CD4-positive, CD25-positive, alpha-beta regulatory T cell (primary cell): ENCODE results near the gene MLLT10. TPM values are rescaled to one million over a fixed set of nuclear protein-coding genes. Genes with fewer than 3 reads are reported as not detected.

Source experiments
- ATAC-seq, 2 donors: fragments of 150-1000 bp; cut with Tn5 transposase; one replicate each; pipeline ENCODE4 v1.10.0; 2021; ENCODE audit warnings: low read depth in 2 of 2, moderate number of reproducible peaks in 2 of 2, moderate library complexity in 1 of 2
- DNase-seq, 3 donors: peaks; one replicate each; pipeline versions ENCODE4 v3.0.0 to v3.0.0-alpha.2; 2012 to 2022; ENCODE audit warnings: mixed read lengths in 1 of 3
- H3K27ac ChIP-seq: one replicate; pipeline ENCODE4 v1.7.0; 2013; ENCODE audit warnings: mild to moderate bottlenecking, low read length; ENCODE audit not compliant: insufficient read depth, poor library complexity, severe bottlenecking
- H3K27me3 ChIP-seq: one replicate; pipeline ENCODE4 v1.7.0; 2013; ENCODE audit warnings: low read length; ENCODE audit not compliant: control insufficient read depth, insufficient read depth
- H3K36me3 ChIP-seq: one replicate; pipeline ENCODE4 v1.7.0; 2013; ENCODE audit warnings: mild to moderate bottlenecking, low read length, moderate library complexity; ENCODE audit not compliant: control insufficient read depth, insufficient read depth
- H3K4me1 ChIP-seq: 2 replicates; pipeline ENCODE4 v1.7.0; 2013; ENCODE audit warnings: mild to moderate bottlenecking, low read length; ENCODE audit not compliant: insufficient read depth, control insufficient read depth, poor library complexity, severe bottlenecking
- H3K4me3 ChIP-seq: one replicate; pipeline ENCODE4 v1.7.0; 2013; ENCODE audit warnings: low read depth, mild to moderate bottlenecking, low read length, moderate library complexity
- H3K9me3 ChIP-seq, 2 experiments: 1 replicate in 1 of 2; 2 replicates in 1 of 2; pipeline ENCODE4 v1.7.0; 2013; ENCODE audit warnings: low read length in 2 of 2, mild to moderate bottlenecking in 1 of 2, moderate library complexity in 1 of 2; ENCODE audit not compliant: control insufficient read depth in 2 of 2
- H3K27ac Mint-ChIP-seq, 3 donors: one replicate each; pipeline ENCODE4 v1.8.0; 2020 to 2022; ENCODE audit warnings: mild to moderate bottlenecking in 3 of 3, mixed read lengths in 3 of 3, moderate library complexity in 2 of 3
- H3K27me3 Mint-ChIP-seq: one replicate; pipeline ENCODE4 v1.8.0; 2022; ENCODE audit warnings: mild to moderate bottlenecking, mixed read lengths
- H3K36me3 Mint-ChIP-seq: one replicate; pipeline ENCODE4 v1.8.0; 2020; ENCODE audit warnings: mixed read lengths
- H3K4me1 Mint-ChIP-seq, 4 donors: one replicate each; pipeline ENCODE4 v1.8.0; 2020 to 2022; ENCODE audit warnings: mixed read lengths in 4 of 4, mild to moderate bottlenecking in 1 of 4
- H3K4me3 Mint-ChIP-seq, 4 donors: one replicate each; pipeline ENCODE4 v1.8.0; 2020 to 2022; ENCODE audit warnings: mild to moderate bottlenecking in 4 of 4, mixed read lengths in 4 of 4, moderate library complexity in 3 of 4
- H3K9me3 Mint-ChIP-seq, 7 donors: one replicate each; pipeline ENCODE4 v1.8.0; 2020 to 2022; ENCODE audit warnings: mixed read lengths in 7 of 7, mild to moderate bottlenecking in 3 of 7, moderate library complexity in 2 of 7
- polyA plus RNA-seq, 4 donors: library from polyadenylated mRNA; unstranded; fragments of 300-500 nt; fragmentation: Illumina TruSeq; gene quantifications; one replicate each; pipeline ENCODE4 v1.2.3, GENCODE V29; 2021
- total RNA-seq: library from RNA; stranded (reverse); gene quantifications from one replicate; pipeline ENCODE4 v1.2.3, GENCODE V29; 2022

The MLLT10 gene
- total and polyA plus RNA-seq, 5 donors from 2014 or later, result 5.8 to 81.9 (median 8.1) TPM

GRCh38 chr10:21769041-21769440 is 235.0 kb downstream of the MLLT10 start:
- H3K27me3 ChIP-seq, result no peaks in the 10 kb centered on the region
- ATAC-seq, result no peak
- no peaks in the 10 kb centered on the region for H3K36me3 ChIP-seq
- Mint-ChIP-seq H3K27ac (no peak overlapping the region), H3K36me3 (peaks cover 4% of the 10 kb centered on the region), H3K4me1 (peaks cover 0 to 13% (median 7%) of the 10 kb centered on the region in 4 donors), H3K9me3 (no peaks in the 10 kb centered on the region), H3K4me3 (no peak overlapping the region), H3K27me3 (no peaks in the 10 kb centered on the region)
- H3K9me3 ChIP-seq, result no peaks in the 10 kb centered on the region
- no peak for DNase-seq
- H3K27ac ChIP-seq, result no peak overlapping the region
- no peaks in the 10 kb centered on the region for H3K4me1 ChIP-seq
- no peak overlapping the region for H3K4me3 ChIP-seq

GRCh38 chr10:21771219-21771618 is 237.2 kb downstream of the MLLT10 start:
- Histone ChIP-seq H3K4me3 (no peak overlapping the region), H3K4me1 (no peaks in the 10 kb centered on the region), H3K27ac (no peak overlapping the region), H3K9me3 (no peaks in the 10 kb centered on the region), H3K27me3 (no peaks in the 10 kb centered on the region), H3K36me3 (no peaks in the 10 kb centered on the region)
- no peak overlapping the region for H3K4me3 Mint-ChIP-seq
- no peaks in the 10 kb centered on the region for H3K36me3 Mint-ChIP-seq
- DNase-seq (no peak), ATAC-seq (no peak)
- peaks cover 0 to 2% (median 0%) of the 10 kb centered on the region in 4 donors for H3K4me1 Mint-ChIP-seq
- H3K9me3 Mint-ChIP-seq, result no peaks in the 10 kb centered on the region
- no peak overlapping the region for H3K27ac Mint-ChIP-seq
- H3K27me3 Mint-ChIP-seq, result no peaks in the 10 kb centered on the region

- peaks cover 5 to 9% (median 9%) of the 10 kb centered on the region in 4 donors for H3K4me1 Mint-ChIP-seq
- no peaks in the 10 kb centered on the region for H3K36me3 ChIP-seq
- no peak overlapping the region for H3K4me3 ChIP-seq
- ATAC-seq (no peak), DNase-seq (no peak)
- H3K27me3 Mint-ChIP-seq, result no peaks in the 10 kb centered on the region
- H3K4me3 Mint-ChIP-seq, result no peak overlapping the region
- H3K27ac Mint-ChIP-seq, result no peak overlapping the region
- no peak overlapping the region for H3K27ac ChIP-seq
- H3K27me3 ChIP-seq, result no peaks in the 10 kb centered on the region
- H3K4me1 ChIP-seq, result no peaks in the 10 kb centered on the region
- H3K36me3 Mint-ChIP-seq, result peaks cover 13% of the 10 kb centered on the region
- H3K9me3 Mint-ChIP-seq, result peaks cover 0 to 10% (median 3%) of the 10 kb centered on the region in 7 donors
- H3K9me3 ChIP-seq, result no peaks in the 10 kb centered on the region
These were observed 242.9 kb downstream of the MLLT10 start for GRCh38 chr10:21776883-21777282.

GRCh38 chr10:21791276-21791675 is 257.2 kb downstream of the MLLT10 start:
- Mint-ChIP-seq H3K36me3 (peaks cover 15% of the 10 kb centered on the region), H3K9me3 (peaks cover 0 to 19% (median 4%) of the 10 kb centered on the region in 7 donors), H3K4me1 (peaks cover 0 to 21% (median 5%) of the 10 kb centered on the region in 4 donors), H3K27me3 (no peaks in the 10 kb centered on the region), H3K27ac (no peak overlapping the region), H3K4me3 (no peak overlapping the region)
- no peak overlapping the region for H3K27ac ChIP-seq
- H3K27me3 ChIP-seq, result no peaks in the 10 kb centered on the region
- peaks cover 0 to 2% of the 10 kb centered on the region in 2 experiments for H3K9me3 ChIP-seq
- DNase-seq, result no peak
- ATAC-seq, result no peak
- H3K4me3 ChIP-seq, result no peak overlapping the region
- no peaks in the 10 kb centered on the region for H3K36me3 ChIP-seq
- no peaks in the 10 kb centered on the region for H3K4me1 ChIP-seq

Other genes starting within 250 kb of the MLLT10 start
- 0.10 TPM for gene SKIDA1, start 8.6 kb upstream of the MLLT10 start, total RNA-seq
- gene SKIDA1, start 8.6 kb upstream of the MLLT10 start, polyA plus RNA-seq, result not detected